Activated CD8-positive, alpha-beta T cell treated with anti-CD3 and anti-CD28 coated beads for 36 hours (primary cell): ENCODE data around the gene APOM. TPM values are rescaled to one million over a fixed set of nuclear protein-coding genes. Genes with fewer than 3 reads are reported as not detected.
A peak's percentile ranks its signal among the peaks of the same experiment; 100 is the strongest.

Source experiments
- ATAC-seq: fragments of 200-7000 bp; cut with Tn5 transposase; one replicate; pipeline ENCODE4 v1.10.0; 2021; ENCODE audit warnings: mild to moderate bottlenecking, moderate library complexity
- CTCF ChIA-PET: fragments of 350-600 bp; sonication (Branson Sonifier 250); formaldehyde crosslinking; loops from one replicate; lab custom pipeline; 2021; ENCODE audit warnings: antibody characterized with exemption; lab: Charles Lee
- POLR2A ChIA-PET: fragments of 350-600 bp; sonication (Branson Sonifier 250); formaldehyde crosslinking; loops from one replicate; lab custom pipeline; 2021; ENCODE audit warnings: antibody characterized with exemption; lab: Charles Lee
- DNase-seq: peaks from one replicate; pipeline ENCODE4 v3.0.0-alpha.2; 2020
- H3K27ac Mint-ChIP-seq: one replicate; pipeline ENCODE4 v1.8.0; 2021; ENCODE audit warnings: mild to moderate bottlenecking, mixed read lengths
- H3K27me3 Mint-ChIP-seq: one replicate; pipeline ENCODE4 v1.8.0; 2021; ENCODE audit warnings: mixed read lengths
- H3K36me3 Mint-ChIP-seq: one replicate; pipeline ENCODE4 v1.8.0; 2021; ENCODE audit warnings: low read depth, mixed read lengths
- H3K4me1 Mint-ChIP-seq: one replicate; pipeline ENCODE4 v1.8.0; 2021; ENCODE audit warnings: low read depth, mixed read lengths
- H3K4me3 Mint-ChIP-seq: one replicate; pipeline ENCODE4 v1.8.0; 2021; ENCODE audit warnings: mild to moderate bottlenecking, moderate library complexity, mixed read lengths
- H3K9me3 Mint-ChIP-seq: one replicate; pipeline ENCODE4 v1.8.0; 2021; ENCODE audit warnings: mixed read lengths
- CTCF ChIP-seq: fragments of 200-600 bp; IDR thresholded peaks from one replicate; pipeline ENCODE4 v1.8.0; 2022; ENCODE audit warnings: antibody characterized with exemption, mild to moderate bottlenecking
- intact Hi-C: fragments of 100-400 bp; cut with micrococcal nuclease; formaldehyde crosslinking; loops from one replicate; pipeline ENCODE4 v1.10.0; 2022
- total RNA-seq, 2 experiments: library from RNA; stranded (reverse); gene quantifications; one replicate each; pipeline ENCODE4 v1.2.3, GENCODE V29; 2021

The APOM gene
- total RNA-seq, 2 experiments from 2014 or later, result 4.4 to 4.9 TPM

DNA sequence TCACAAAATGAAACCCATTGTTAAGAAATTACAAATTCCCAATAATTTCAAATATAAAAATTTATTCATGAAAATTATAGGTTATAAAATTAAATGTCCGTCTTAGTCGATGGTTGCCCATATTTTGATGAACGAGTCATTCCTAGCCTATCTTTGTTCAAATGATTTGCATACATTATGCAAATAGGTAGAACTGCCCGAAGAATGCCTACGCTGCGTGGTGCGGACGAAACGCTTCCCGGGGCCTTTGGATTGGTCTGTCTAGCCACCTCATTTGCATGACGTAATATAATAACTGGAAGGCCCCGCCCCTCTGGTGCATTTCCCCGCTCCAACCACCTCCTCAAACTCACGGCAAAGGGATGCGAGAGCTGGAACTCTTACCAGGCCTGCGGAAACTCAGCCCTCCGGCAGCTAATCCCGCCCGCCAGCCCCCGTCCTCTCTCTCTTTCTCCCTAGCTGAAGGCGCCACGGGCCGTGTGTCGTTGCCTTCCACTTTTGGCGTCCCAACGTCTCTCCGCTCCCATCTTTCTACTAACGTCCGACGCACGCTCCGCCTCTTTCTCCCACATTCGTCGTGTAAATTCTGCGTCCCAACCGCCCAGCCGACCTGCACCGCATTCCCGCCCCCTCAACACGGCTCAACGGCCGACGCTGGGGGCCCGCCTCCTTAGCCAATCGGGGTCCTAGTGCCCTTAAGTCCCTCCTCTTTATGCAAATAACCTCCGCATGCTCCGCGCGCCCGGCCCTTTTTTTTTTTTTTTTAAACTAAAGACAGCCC is 35.7 kb upstream of the APOM start:
- no peaks in the 10 kb centered on the region for H3K9me3 Mint-ChIP-seq
- intact Hi-C loops, result loop anchor here (2.0 kb wide), 1 partner anchor 45 kb away; the partner anchor contains the start of gene GPANK1
- H3K36me3 Mint-ChIP-seq, result peaks cover 67% of the 10 kb centered on the region
- DNase-seq (peak; percentile 99), ATAC-seq (peak; percentile 84)
- H3K27ac Mint-ChIP-seq, result peak overlapping the region; percentile 97
- ChIA-PET CTCF (interaction anchor here (0.7 to 0.9 kb wide), 3 partner anchors 24 to 68 kb away, joined by 3 read pairs; no protein-coding TSS in a partner anchor), POLR2A (interaction anchor here (0.7 to 5.1 kb wide), 13 partner anchors 27 to 221 kb away, joined by 3 to 44 read pairs (median 4); partner anchors contain the start of genes BAG6, DDX39B, LTB and TNF)
- H3K4me1 Mint-ChIP-seq, result peaks cover 59% of the 10 kb centered on the region
- peak overlapping the region; percentile 95 for H3K4me3 Mint-ChIP-seq
- TF ChIP-seq CTCF, result no peak
- no peaks in the 10 kb centered on the region for H3K27me3 Mint-ChIP-seq

DNA sequence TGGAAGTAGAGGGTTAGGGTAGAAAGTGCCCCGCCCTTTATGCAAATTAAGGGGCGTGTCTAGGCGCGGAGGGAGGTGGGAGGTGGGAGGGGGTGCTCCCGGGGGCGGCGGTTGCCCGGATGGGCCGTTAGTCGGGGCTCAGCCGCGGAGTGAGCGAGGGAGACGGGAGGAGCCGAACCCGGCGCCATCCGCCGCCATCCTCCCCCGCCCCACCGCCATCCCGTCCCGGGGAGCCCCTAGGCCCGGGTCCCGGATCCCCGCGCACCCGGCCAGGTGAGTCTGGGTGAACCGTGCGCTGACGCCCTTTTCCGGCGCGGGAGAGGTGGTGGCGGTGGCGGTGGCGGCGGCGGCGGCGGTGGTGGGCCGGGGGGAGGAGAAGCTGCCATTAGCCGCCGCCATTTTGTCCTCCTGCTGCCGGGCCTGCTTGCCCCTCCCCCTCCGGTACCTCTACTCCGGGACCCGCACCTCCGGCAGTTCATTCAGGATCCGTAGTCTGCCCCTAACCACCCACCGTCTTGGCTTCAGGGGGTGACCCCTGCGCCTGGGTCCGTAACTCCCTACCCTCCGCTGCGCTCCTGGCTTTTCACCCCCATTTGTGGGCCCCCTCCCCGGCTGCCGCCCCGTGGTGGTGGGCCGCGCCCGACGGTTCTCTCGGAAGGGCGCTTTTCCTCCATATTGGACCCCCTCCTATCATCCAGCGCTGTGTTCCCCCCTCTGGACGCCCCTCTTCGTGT is 34.9 kb upstream of the APOM start, which contains the start of gene PRRC2A:
Gene PRRC2A, plus strand, starts transcription at position 130 of the 734 bp plus-strand sequence. CDS start 2,075 bp downstream, outside the sequence.
- peaks cover 54% of the 10 kb centered on the region for H3K4me1 Mint-ChIP-seq
- intact Hi-C loops, result loop anchor here (2.0 kb wide), 1 partner anchor 44 kb away; the partner anchor contains the start of gene GPANK1
- H3K36me3 Mint-ChIP-seq, result peaks cover 75% of the 10 kb centered on the region
- ATAC-seq (peak; percentile 25), DNase-seq (peak; percentile 85)
- peak within 1 kb of the TSS; percentile 95 for H3K4me3 Mint-ChIP-seq
- ChIA-PET POLR2A (interaction anchor here (0.7 to 11.4 kb wide), 12 partner anchors 19 to 221 kb away, joined by 3 to 235 read pairs (median 5); partner anchors contain the start of genes BAG6, CSNK2B, DDX39B and GPANK1), CTCF (interaction anchor here (0.7 to 1.5 kb wide), 6 partner anchors 24 to 74 kb away, joined by 3 to 5 read pairs (median 3); partner anchors contain the start of genes ATP6V1G2 and BAG6)
- H3K9me3 Mint-ChIP-seq, result no peaks in the 10 kb centered on the region
- no peaks in the 10 kb centered on the region for H3K27me3 Mint-ChIP-seq
- TF ChIP-seq CTCF, result no peak
- H3K27ac Mint-ChIP-seq, result peak within 1 kb of the TSS; percentile 97

DNA sequence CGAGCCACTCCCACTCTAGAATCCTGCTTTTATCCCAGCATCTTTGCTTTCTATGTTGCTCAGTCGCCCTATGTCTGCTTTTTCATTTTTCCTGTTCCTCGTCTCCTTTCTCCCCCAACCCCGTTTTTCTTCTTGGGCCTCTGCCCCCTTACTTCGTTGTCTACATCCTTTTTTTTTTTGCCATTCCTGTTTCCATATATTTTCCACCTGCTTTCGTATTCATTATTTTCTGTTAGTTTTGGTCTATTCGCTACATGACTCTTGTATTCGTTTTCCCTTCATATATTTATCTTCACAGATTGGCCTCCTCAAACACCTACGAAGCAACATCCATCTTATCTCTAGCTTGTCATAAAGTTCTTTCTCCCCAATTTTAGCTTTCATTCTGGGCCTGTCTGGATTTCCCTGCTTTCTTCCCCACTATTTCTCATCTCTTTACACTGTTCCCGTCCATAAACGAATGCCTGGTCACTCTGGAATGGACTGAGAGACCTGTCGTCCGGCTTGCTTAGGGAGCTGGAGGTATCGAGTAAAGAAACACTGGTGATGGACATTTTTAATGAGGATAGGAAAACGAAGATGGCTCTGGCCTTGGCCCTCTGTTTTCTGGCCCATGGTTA is 34.3 kb upstream of the APOM start:
- no peak for DNase-seq
- Mint-ChIP-seq H3K27me3 (no peaks in the 10 kb centered on the region), H3K27ac (peak overlapping the region; percentile 95), H3K4me1 (peaks cover 49% of the 10 kb centered on the region), H3K9me3 (no peaks in the 10 kb centered on the region), H3K36me3 (peaks cover 77% of the 10 kb centered on the region), H3K4me3 (peak overlapping the region; percentile 95)
- ChIA-PET CTCF (interaction anchor here (0.7 to 2.1 kb wide), 9 partner anchors 13 to 80 kb away, joined by 3 to 6 read pairs (median 4); partner anchors contain the start of genes ATP6V1G2, BAG6, DDX39B and NFKBIL1), POLR2A (interaction anchor here (1.0 to 11.4 kb wide), 15 partner anchors 9 to 238 kb away, joined by 3 to 235 read pairs (median 5); partner anchors contain the start of genes APOM, BAG6, CSNK2B and DDX39B)
- no peak for TF ChIP-seq CTCF
- intact Hi-C loops, result loop anchor here (2.0 kb wide), 1 partner anchor 43 kb away; the partner anchor contains the start of gene GPANK1
- ATAC-seq, result no peak

DNA sequence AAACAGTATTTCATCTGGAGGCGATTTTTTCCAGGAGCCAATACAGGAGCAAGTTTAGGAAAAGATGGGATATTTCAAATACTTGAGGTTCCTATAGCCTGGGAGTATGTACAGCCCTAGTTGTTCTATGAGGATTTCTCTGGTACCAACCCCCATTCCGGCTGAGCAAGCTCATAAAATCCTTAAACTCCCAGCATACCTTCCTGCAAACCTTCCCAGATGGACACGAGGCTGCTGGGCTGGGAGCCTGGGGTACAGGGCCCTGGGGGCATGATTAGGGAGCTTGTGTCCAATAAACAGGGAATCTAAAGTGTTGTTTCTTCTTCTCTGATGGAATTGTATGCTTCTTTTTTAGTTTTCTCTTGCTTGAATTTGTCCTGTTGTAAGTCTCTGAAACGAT is 33.7 kb upstream of the APOM start:
- Mint-ChIP-seq H3K27me3 (no peaks in the 10 kb centered on the region), H3K9me3 (no peaks in the 10 kb centered on the region), H3K27ac (peak overlapping the region; percentile 95), H3K36me3 (peaks cover 76% of the 10 kb centered on the region), H3K4me3 (peak overlapping the region; percentile 95), H3K4me1 (peaks cover 43% of the 10 kb centered on the region)
- POLR2A ChIA-PET, result interaction anchor here (0.8 to 11.4 kb wide), 16 partner anchors 8 to 237 kb away, joined by 3 to 235 read pairs (median 6); partner anchors contain the start of genes APOM, BAG6, C6orf47 and CSNK2B
- no peak for DNase-seq
- ATAC-seq, result no peak
- CTCF ChIA-PET, result interaction anchor here (1.2 to 2.1 kb wide), 9 partner anchors 12 to 128 kb away, joined by 3 to 6 read pairs (median 4); partner anchors contain the start of genes BAG6, DDX39B and NFKBIL1
- intact Hi-C loops, result loop anchor here (2.0 kb wide), 1 partner anchor 43 kb away; the partner anchor contains the start of gene GPANK1
- TF ChIP-seq CTCF, result no peak
